HL-60 (cell line): ENCODE results near the gene ACP4.

Experiments used
- GABPA ChIP-seq: IDR thresholded peaks from 2 replicates; pipeline ENCODE4 v1.6.1; 2012; ENCODE audit warnings: low read depth
- POLR2AphosphoS5 ChIP-seq: IDR thresholded peaks from 2 replicates; pipeline ENCODE4 v1.6.1; 2012; ENCODE audit warnings: low read depth
- SPI1 ChIP-seq: IDR thresholded peaks from 2 replicates; pipeline ENCODE4 v1.6.1; 2012; ENCODE audit warnings: low read depth, mild to moderate bottlenecking, borderline replicate concordance
- TF ChIP-seq, protein P1 (sequence below): IDR thresholded peaks from one replicate; pipeline ENCODE4 v1.5.1; 2011; ENCODE audit warnings: low read length, control low read depth, inconsistent platforms; ENCODE audit not compliant: insufficient read depth
- TF ChIP-seq, protein P2 (sequence below): IDR thresholded peaks from 2 replicates; pipeline ENCODE4 v1.6.1; 2012; ENCODE audit warnings: low read depth; ENCODE audit not compliant: insufficient replicate concordance

DNA sequence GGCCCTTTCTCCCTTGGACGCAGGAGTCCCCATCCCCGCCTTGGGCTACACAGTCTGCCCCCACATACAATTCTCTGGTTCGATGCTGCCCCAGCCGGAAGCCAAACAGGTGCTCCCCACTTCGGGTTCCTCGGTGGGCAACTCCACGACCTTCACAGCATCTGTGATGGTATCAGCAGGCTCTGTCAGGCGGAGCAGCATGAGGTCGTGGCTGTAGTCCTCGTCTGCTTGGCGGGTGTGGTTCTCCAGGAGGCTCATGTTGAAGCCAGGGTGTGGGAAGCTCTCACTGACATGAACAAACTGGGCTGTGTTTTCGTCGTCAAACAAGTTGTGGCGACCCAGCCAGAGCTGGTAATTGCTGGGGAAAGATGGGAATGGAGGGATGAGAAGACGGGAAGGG is 29.9 kb downstream of the ACP4 start:
- TF ChIP-seq, protein P1, sequence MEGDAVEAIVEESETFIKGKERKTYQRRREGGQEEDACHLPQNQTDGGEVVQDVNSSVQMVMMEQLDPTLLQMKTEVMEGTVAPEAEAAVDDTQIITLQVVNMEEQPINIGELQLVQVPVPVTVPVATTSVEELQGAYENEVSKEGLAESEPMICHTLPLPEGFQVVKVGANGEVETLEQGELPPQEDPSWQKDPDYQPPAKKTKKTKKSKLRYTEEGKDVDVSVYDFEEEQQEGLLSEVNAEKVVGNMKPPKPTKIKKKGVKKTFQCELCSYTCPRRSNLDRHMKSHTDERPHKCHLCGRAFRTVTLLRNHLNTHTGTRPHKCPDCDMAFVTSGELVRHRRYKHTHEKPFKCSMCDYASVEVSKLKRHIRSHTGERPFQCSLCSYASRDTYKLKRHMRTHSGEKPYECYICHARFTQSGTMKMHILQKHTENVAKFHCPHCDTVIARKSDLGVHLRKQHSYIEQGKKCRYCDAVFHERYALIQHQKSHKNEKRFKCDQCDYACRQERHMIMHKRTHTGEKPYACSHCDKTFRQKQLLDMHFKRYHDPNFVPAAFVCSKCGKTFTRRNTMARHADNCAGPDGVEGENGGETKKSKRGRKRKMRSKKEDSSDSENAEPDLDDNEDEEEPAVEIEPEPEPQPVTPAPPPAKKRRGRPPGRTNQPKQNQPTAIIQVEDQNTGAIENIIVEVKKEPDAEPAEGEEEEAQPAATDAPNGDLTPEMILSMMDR = no peak
- TF ChIP-seq POLR2AphosphoS5 (no peak), GABPA (no peak), SPI1 (no peak)
- TF ChIP-seq, protein P2, sequence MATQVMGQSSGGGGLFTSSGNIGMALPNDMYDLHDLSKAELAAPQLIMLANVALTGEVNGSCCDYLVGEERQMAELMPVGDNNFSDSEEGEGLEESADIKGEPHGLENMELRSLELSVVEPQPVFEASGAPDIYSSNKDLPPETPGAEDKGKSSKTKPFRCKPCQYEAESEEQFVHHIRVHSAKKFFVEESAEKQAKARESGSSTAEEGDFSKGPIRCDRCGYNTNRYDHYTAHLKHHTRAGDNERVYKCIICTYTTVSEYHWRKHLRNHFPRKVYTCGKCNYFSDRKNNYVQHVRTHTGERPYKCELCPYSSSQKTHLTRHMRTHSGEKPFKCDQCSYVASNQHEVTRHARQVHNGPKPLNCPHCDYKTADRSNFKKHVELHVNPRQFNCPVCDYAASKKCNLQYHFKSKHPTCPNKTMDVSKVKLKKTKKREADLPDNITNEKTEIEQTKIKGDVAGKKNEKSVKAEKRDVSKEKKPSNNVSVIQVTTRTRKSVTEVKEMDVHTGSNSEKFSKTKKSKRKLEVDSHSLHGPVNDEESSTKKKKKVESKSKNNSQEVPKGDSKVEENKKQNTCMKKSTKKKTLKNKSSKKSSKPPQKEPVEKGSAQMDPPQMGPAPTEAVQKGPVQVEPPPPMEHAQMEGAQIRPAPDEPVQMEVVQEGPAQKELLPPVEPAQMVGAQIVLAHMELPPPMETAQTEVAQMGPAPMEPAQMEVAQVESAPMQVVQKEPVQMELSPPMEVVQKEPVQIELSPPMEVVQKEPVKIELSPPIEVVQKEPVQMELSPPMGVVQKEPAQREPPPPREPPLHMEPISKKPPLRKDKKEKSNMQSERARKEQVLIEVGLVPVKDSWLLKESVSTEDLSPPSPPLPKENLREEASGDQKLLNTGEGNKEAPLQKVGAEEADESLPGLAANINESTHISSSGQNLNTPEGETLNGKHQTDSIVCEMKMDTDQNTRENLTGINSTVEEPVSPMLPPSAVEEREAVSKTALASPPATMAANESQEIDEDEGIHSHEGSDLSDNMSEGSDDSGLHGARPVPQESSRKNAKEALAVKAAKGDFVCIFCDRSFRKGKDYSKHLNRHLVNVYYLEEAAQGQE = no peak
